Trophoblast cell (in vitro differentiated cells and primary cell): ENCODE results near the gene CMPK1.
A peak's percentile ranks its signal among the peaks of the same experiment; 100 is the strongest.

Experiments
- DNase-seq, 2 donors: peaks; one replicate each; pipeline ENCODE4 v3.0.0-alpha.2; 2016
- H2AFZ ChIP-seq: 2 replicates; pipeline ENCODE4 v1.6.1; 2013; ENCODE audit warnings: low read length, moderate library complexity, mild to moderate bottlenecking; ENCODE audit not compliant: insufficient read depth, poor library complexity
- H2AK5ac ChIP-seq: 2 replicates; pipeline ENCODE4 v1.6.1; 2013; ENCODE audit warnings: mild to moderate bottlenecking, low read length
- H2BK120ac ChIP-seq: 2 replicates; pipeline ENCODE4 v1.6.1; 2013; ENCODE audit warnings: low read length, mild to moderate bottlenecking, moderate library complexity; ENCODE audit not compliant: insufficient read depth, poor library complexity
- H2BK12ac ChIP-seq: 2 replicates; pipeline ENCODE4 v1.6.1; 2013; ENCODE audit warnings: mild to moderate bottlenecking, low read length, moderate library complexity
- H2BK5ac ChIP-seq: 2 replicates; pipeline ENCODE4 v1.6.1; 2013; ENCODE audit warnings: low read length, low read depth, moderate library complexity, mild to moderate bottlenecking; ENCODE audit not compliant: poor library complexity
- H3K14ac ChIP-seq: 2 replicates; pipeline ENCODE4 v1.6.1; 2013; ENCODE audit warnings: mild to moderate bottlenecking, low read length
- H3K18ac ChIP-seq: 2 replicates; pipeline ENCODE4 v1.6.1; 2013; ENCODE audit warnings: mild to moderate bottlenecking, low read length
- H3K23ac ChIP-seq: 2 replicates; pipeline ENCODE4 v1.6.1; 2013; ENCODE audit warnings: low read length
- H3K27ac ChIP-seq: 2 replicates; pipeline ENCODE4 v1.5.1; 2013; ENCODE audit warnings: low read depth, mild to moderate bottlenecking, inconsistent platforms, low read length, moderate library complexity
- H3K27me3 ChIP-seq: 2 replicates; pipeline ENCODE4 v1.6.1; 2013; ENCODE audit warnings: inconsistent platforms, mild to moderate bottlenecking, low read length, moderate library complexity; ENCODE audit not compliant: insufficient read depth
- H3K36me3 ChIP-seq, 2 experiments: 1 replicate in 1 of 2; 2 replicates in 1 of 2; pipeline ENCODE4 v1.6.1; 2013; ENCODE audit warnings: low read length in 2 of 2, mild to moderate bottlenecking in 2 of 2, moderate library complexity in 1 of 2; ENCODE audit not compliant: insufficient read depth in 2 of 2, control insufficient read depth in 1 of 2
- H3K4ac ChIP-seq: 2 replicates; pipeline ENCODE4 v1.6.1; 2013; ENCODE audit warnings: low read depth, mild to moderate bottlenecking, low read length, moderate library complexity
- H3K4me1 ChIP-seq, 2 experiments: 1 replicate in 1 of 2; 2 replicates in 1 of 2; pipeline ENCODE4 v1.6.1; 2013; ENCODE audit warnings: low read length in 2 of 2, mild to moderate bottlenecking in 2 of 2, moderate library complexity in 1 of 2; ENCODE audit not compliant: insufficient read depth in 2 of 2, control insufficient read depth in 1 of 2
- H3K4me2 ChIP-seq: 2 replicates; pipeline ENCODE4 v1.6.1; 2013; ENCODE audit warnings: inconsistent platforms, mild to moderate bottlenecking, low read length, moderate library complexity
- H3K4me3 ChIP-seq: 2 replicates; pipeline ENCODE4 v1.5.1; 2013; ENCODE audit warnings: mild to moderate bottlenecking, low read depth, low read length, inconsistent platforms
- H3K79me1 ChIP-seq: one replicate; pipeline ENCODE4 v1.6.1; 2013; ENCODE audit warnings: low read length
- H3K79me2 ChIP-seq: 2 replicates; pipeline ENCODE4 v1.6.1; 2013; ENCODE audit warnings: low read length, mild to moderate bottlenecking; ENCODE audit not compliant: control insufficient read depth, insufficient read depth, poor library complexity
- H3K9ac ChIP-seq: 2 replicates; pipeline ENCODE4 v1.6.1; 2013; ENCODE audit warnings: mild to moderate bottlenecking, low read length
- H3K9me3 ChIP-seq: 2 replicates; pipeline ENCODE4 v1.6.1; 2013; ENCODE audit warnings: low read depth, mild to moderate bottlenecking, control low read depth, inconsistent platforms, low read length; ENCODE audit not compliant: insufficient read depth
- H4K12ac ChIP-seq: 2 replicates; pipeline ENCODE4 v1.6.1; 2013; ENCODE audit warnings: low read depth, mild to moderate bottlenecking, low read length, moderate library complexity
- H4K8ac ChIP-seq: 2 replicates; pipeline ENCODE4 v1.6.1; 2013; ENCODE audit warnings: low read depth, mild to moderate bottlenecking, low read length, moderate library complexity
- H4K91ac ChIP-seq: one replicate; pipeline ENCODE4 v1.6.1; 2013; ENCODE audit warnings: low read depth, mild to moderate bottlenecking, low read length, moderate library complexity
- WGBS: extraction: QIAGEN DNeasy Blood & Tissue Kit; methylation state at CpG from one replicate; pipeline ENCODE4 v1.1.7; 2013; ENCODE audit warnings: missing lambda C conversion rate; ENCODE audit not compliant: insufficient read length, insufficient coverage; ENCODE audit errors: extremely low coverage; 5-methylcytosine and 5-hydroxymethylcytosine counted together

The CMPK1 gene

GRCh38 chr1:47378147-47378546 lies 44.6 kb downstream of the CMPK1 start:
- no peak overlapping the region for H3K23ac ChIP-seq
- no peak overlapping the region for H2AFZ ChIP-seq
- H2BK5ac ChIP-seq: no peak overlapping the region
- H3K4me1 ChIP-seq: no peaks in the 10 kb centered on the region
- H3K79me2 ChIP-seq: no peaks in the 10 kb centered on the region
- no peak overlapping the region for H2BK12ac ChIP-seq
- no peak overlapping the region for H2AK5ac ChIP-seq
- no CpG with 5 or more reads among the region's 1 CpG for WGBS
- no peak overlapping the region for H3K4me3 ChIP-seq
- DNase-seq: peak; percentile 41 to 92
- peaks cover 5 to 6% of the 10 kb centered on the region in 2 experiments for H3K36me3 ChIP-seq
- H3K9me3 ChIP-seq: no peaks in the 10 kb centered on the region
- no peaks in the 10 kb centered on the region for H3K79me1 ChIP-seq
- H3K27ac ChIP-seq: no peak overlapping the region
- no peak overlapping the region for H4K12ac ChIP-seq
- H3K4me2 ChIP-seq: no peak overlapping the region
- no peak overlapping the region for H3K14ac ChIP-seq
- no peak overlapping the region for H2BK120ac ChIP-seq
- H3K18ac ChIP-seq: no peak overlapping the region
- H3K27me3 ChIP-seq: no peaks in the 10 kb centered on the region
- H4K8ac ChIP-seq: no peak overlapping the region
- H4K91ac ChIP-seq: no peak overlapping the region
- H3K4ac ChIP-seq: no peak overlapping the region
- H3K9ac ChIP-seq: no peak overlapping the region

GRCh38 chr1:47380699-47381098 lies 47.1 kb downstream of the CMPK1 start:
- Histone ChIP-seq H3K9ac (no peak overlapping the region), H4K8ac (no peak overlapping the region), H3K4ac (no peak overlapping the region), H2AFZ (no peak overlapping the region), H3K4me2 (no peak overlapping the region), H3K27me3 (no peaks in the 10 kb centered on the region), H4K91ac (no peak overlapping the region), H3K14ac (no peak overlapping the region), H3K4me3 (no peak overlapping the region), H3K23ac (no peak overlapping the region), H3K4me1 (no peaks in the 10 kb centered on the region), H3K79me2 (no peaks in the 10 kb centered on the region), H2AK5ac (no peak overlapping the region), H3K36me3 (peaks cover 0 to 4% of the 10 kb centered on the region in 2 experiments), H2BK5ac (no peak overlapping the region), H2BK120ac (no peak overlapping the region), H4K12ac (no peak overlapping the region), H3K27ac (no peak overlapping the region), H3K79me1 (no peaks in the 10 kb centered on the region), H3K18ac (no peak overlapping the region), H3K9me3 (no peaks in the 10 kb centered on the region), H2BK12ac (no peak overlapping the region)
- DNase-seq: no peak
- no CpG with 5 or more reads among the region's 5 CpGs for WGBS

GRCh38 chr1:47382399-47382983 lies 48.9 kb downstream of the CMPK1 start:
- Histone ChIP-seq H3K27me3 (no peaks in the 10 kb centered on the region), H3K79me1 (no peaks in the 10 kb centered on the region), H4K12ac (no peak overlapping the region), H3K79me2 (no peaks in the 10 kb centered on the region), H3K4me1 (no peaks in the 10 kb centered on the region), H4K91ac (no peak overlapping the region), H3K4ac (no peak overlapping the region), H3K23ac (no peak overlapping the region), H2AFZ (no peak overlapping the region), H2BK5ac (no peak overlapping the region), H3K9me3 (no peaks in the 10 kb centered on the region), H2AK5ac (no peak overlapping the region), H3K27ac (no peak overlapping the region), H3K4me3 (no peak overlapping the region), H2BK12ac (no peak overlapping the region), H3K18ac (no peak overlapping the region), H3K9ac (no peak overlapping the region), H3K4me2 (no peak overlapping the region), H3K14ac (no peak overlapping the region), H4K8ac (no peak overlapping the region), H2BK120ac (no peak overlapping the region), H3K36me3 (peaks cover 0 to 4% of the 10 kb centered on the region in 2 experiments)
- DNase-seq: no peak
- WGBS: no CpG with 5 or more reads among the region's 3 CpGs

- no peak overlapping the region for H2BK5ac ChIP-seq
- H3K79me1 ChIP-seq: no peaks in the 10 kb centered on the region
- H3K4me2 ChIP-seq: no peak overlapping the region
- H3K36me3 ChIP-seq: peaks cover 0 to 4% of the 10 kb centered on the region in 2 experiments
- no peak for DNase-seq
- H3K79me2 ChIP-seq: no peaks in the 10 kb centered on the region
- no peak overlapping the region for H2AK5ac ChIP-seq
- no peak overlapping the region for H2BK120ac ChIP-seq
- no peak overlapping the region for H3K23ac ChIP-seq
- no peak overlapping the region for H4K91ac ChIP-seq
- H4K8ac ChIP-seq: no peak overlapping the region
- H3K4ac ChIP-seq: no peak overlapping the region
- no peaks in the 10 kb centered on the region for H3K4me1 ChIP-seq
- WGBS: no CpG with 5 or more reads among the region's 3 CpGs
- H3K14ac ChIP-seq: no peak overlapping the region
- no peak overlapping the region for H2AFZ ChIP-seq
- no peak overlapping the region for H4K12ac ChIP-seq
- H3K27me3 ChIP-seq: no peaks in the 10 kb centered on the region
- no peaks in the 10 kb centered on the region for H3K9me3 ChIP-seq
- H3K4me3 ChIP-seq: no peak overlapping the region
- no peak overlapping the region for H3K9ac ChIP-seq
- H3K27ac ChIP-seq: no peak overlapping the region
- no peak overlapping the region for H3K18ac ChIP-seq
- H2BK12ac ChIP-seq: no peak overlapping the region
These were observed 50.5 kb downstream of the CMPK1 start for GRCh38 chr1:47384083-47384482.
